Testis (tissue), 5 donors: Measurements from ENCODE around the gene KRTAP19-7. TPM values are rescaled to one million over a fixed set of nuclear protein-coding genes. Genes with fewer than 3 reads are reported as not detected.

Source experiments
- DNase-seq: peaks from one replicate; pipeline ENCODE4 v3.0.0-alpha.2; 2019
- H3K27ac ChIP-seq, 2 donors: fragments of 200-600 bp; sonication (generic); one replicate each; pipeline ENCODE4 v1.5.1; 2019
- H3K27me3 ChIP-seq: fragments of 200-600 bp; sonication (generic); one replicate; pipeline ENCODE4 v1.5.1; 2019
- H3K36me3 ChIP-seq: fragments of 200-600 bp; sonication (generic); one replicate; pipeline ENCODE4 v1.5.1; 2017; ENCODE audit warnings: low read depth; ENCODE audit errors: missing control alignments
- H3K4me1 ChIP-seq: fragments of 200-600 bp; sonication (generic); one replicate; pipeline ENCODE4 v1.5.1; 2019
- H3K4me3 ChIP-seq, 2 donors: fragments of 200-600 bp; sonication (generic); one replicate each; pipeline ENCODE4 v1.5.1; 2017 to 2019
- H3K9me3 ChIP-seq: fragments of 200-600 bp; sonication (generic); one replicate; pipeline ENCODE4 v1.5.1; 2017
- POLR2A ChIP-seq: fragments of 450-650 bp; IDR thresholded peaks from one replicate; pipeline ENCODE4 v1.6.1; 2017; ENCODE audit warnings: antibody characterized with exemption, mild to moderate bottlenecking, moderate library complexity
- WGBS, 2 donors: methylation state at CpG; one replicate each; pipeline ENCODE4 v1.1.5; 2018; 5-methylcytosine and 5-hydroxymethylcytosine counted together
- intact Hi-C: fragments of 100-400 bp; cut with DNase I; formaldehyde crosslinking; loops from one replicate; pipeline ENCODE4 v1.15.1; 2023; ENCODE audit warnings: low total_unique reads
- long read RNA-seq, 2 donors: transcript quantifications; one replicate each; lab custom pipeline, GENCODE V29; 2026
- polyA plus RNA-seq: library from polyadenylated mRNA; stranded (reverse); fragments of 350-450 nt; fragmentation: Illumina TruSeq; extraction: RNeasy Lipid Tissue Mini Kit (QIAGEN cat#74804); gene quantifications from one replicate; pipeline ENCODE4 v1.2.3, GENCODE V29; 2014; ENCODE audit warnings: low read depth, low replicate concordance; ENCODE audit not compliant: insufficient read depth
- total RNA-seq, 2 donors: library from RNA; depleted of rRNA; stranded (reverse); fragments of >200 nt; gene quantifications; one replicate each; pipeline ENCODE4 v1.2.3, GENCODE V29; 2016
- TF ChIP-seq, protein P1 (sequence below), 3 experiments: fragments of 450-650 bp in 2 of 3; fragments of 200-600 bp in 1 of 3; sonication (generic) in 1 of 3; IDR thresholded peaks; one replicate each; pipeline ENCODE4 v1.5.1; 2016 to 2019; ENCODE audit warnings: antibody characterized with exemption in 3 of 3, mild to moderate bottlenecking in 2 of 3, moderate library complexity in 1 of 3

KRTAP19-7 gene, protein sequence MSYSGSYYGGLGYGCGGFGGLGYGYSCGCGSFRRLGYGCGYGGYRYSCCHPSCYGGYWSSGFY
- not detected for total RNA-seq
- polyA plus RNA-seq = not detected
- long read RNA-seq, donor 1 = 0 reads
- long read RNA-seq, donor 2 = 0 reads

DNA sequence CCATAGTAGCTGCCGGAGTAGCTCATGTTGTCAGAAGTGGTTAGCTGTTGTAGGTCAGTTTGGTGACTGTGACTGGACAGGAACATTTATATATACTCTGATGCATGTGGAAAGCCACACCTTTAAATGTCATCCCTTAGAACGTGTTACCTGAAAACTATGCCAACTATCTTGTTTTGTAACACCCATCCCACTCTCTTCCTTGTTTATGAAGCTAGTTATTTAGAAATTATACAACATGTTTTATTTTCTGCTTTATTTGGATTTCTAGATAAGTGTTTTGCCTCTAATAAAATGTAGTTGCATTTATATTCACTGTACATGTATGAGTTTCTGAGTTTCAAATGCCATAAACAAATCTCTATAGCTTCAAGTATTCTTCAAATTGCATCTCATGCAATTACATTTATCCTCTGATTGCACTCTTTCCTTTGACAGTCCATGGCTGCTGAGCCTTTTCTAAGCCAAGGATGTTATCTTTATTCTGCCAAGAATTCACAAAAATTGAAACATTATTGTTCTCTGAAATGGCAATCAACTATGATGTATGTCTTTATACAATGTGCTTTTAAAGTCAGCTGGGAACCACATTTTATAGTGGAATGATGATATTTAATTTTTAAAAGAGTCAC is at the start of gene KRTAP19-7:
TSS of gene KRTAP19-7 (minus strand) at position 51 of the 632 bp plus-strand sequence. CDS start at position 26, 25 bp downstream.
- Histone ChIP-seq H3K36me3 (no peaks in the 10 kb centered on the region), H3K27me3 (no peaks in the 10 kb centered on the region), H3K4me1 (no peaks in the 10 kb centered on the region), H3K9me3 (no peaks in the 10 kb centered on the region), H3K27ac (no peak within 1 kb of the TSS), H3K4me3 (no peak within 1 kb of the TSS)
- DNase-seq = no peak
- intact Hi-C loops = no loop called here
- no peak for TF ChIP-seq POLR2A
- TF ChIP-seq, protein P1, sequence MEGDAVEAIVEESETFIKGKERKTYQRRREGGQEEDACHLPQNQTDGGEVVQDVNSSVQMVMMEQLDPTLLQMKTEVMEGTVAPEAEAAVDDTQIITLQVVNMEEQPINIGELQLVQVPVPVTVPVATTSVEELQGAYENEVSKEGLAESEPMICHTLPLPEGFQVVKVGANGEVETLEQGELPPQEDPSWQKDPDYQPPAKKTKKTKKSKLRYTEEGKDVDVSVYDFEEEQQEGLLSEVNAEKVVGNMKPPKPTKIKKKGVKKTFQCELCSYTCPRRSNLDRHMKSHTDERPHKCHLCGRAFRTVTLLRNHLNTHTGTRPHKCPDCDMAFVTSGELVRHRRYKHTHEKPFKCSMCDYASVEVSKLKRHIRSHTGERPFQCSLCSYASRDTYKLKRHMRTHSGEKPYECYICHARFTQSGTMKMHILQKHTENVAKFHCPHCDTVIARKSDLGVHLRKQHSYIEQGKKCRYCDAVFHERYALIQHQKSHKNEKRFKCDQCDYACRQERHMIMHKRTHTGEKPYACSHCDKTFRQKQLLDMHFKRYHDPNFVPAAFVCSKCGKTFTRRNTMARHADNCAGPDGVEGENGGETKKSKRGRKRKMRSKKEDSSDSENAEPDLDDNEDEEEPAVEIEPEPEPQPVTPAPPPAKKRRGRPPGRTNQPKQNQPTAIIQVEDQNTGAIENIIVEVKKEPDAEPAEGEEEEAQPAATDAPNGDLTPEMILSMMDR (IDR thresholded peaks at IDR 0.05) = no peak
- 80 to 81% methylated on average over 2 of the region's 2 CpGs for WGBS, 2 donors

DNA sequence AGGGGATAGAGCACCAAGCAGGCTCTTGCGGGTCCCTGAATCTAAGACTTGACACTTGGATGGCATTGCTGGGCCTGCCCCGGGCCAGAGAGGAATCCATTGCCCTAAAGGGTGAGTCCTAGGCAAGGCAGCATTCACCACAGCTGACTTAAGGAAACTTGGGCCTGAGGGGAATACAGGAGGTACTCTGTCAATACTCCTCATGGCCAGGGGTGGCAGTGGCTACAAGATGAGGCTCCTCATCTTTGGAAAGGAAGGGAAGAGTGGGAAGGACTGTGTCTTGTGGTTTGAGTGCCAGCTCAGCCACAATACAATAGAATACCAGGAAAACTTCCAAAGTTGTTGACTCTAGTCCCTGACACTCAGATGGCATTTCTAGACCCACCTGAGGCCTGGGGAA is 44.9 kb upstream of the KRTAP19-7 start:
- no peak for TF ChIP-seq POLR2A
- TF ChIP-seq, protein P1 (IDR thresholded peaks at IDR 0.05) = no peak
- H3K36me3 ChIP-seq = no peaks in the 10 kb centered on the region
- no peaks in the 10 kb centered on the region for H3K4me1 ChIP-seq
- WGBS, 2 donors = 82 to 91% methylated on average over 2 of the region's 2 CpGs
- H3K27me3 ChIP-seq = no peaks in the 10 kb centered on the region
- H3K9me3 ChIP-seq = no peaks in the 10 kb centered on the region
- intact Hi-C loops = no loop called here
- DNase-seq = no peak
- no peak overlapping the region for H3K27ac ChIP-seq
- H3K4me3 ChIP-seq = no peak overlapping the region

DNA sequence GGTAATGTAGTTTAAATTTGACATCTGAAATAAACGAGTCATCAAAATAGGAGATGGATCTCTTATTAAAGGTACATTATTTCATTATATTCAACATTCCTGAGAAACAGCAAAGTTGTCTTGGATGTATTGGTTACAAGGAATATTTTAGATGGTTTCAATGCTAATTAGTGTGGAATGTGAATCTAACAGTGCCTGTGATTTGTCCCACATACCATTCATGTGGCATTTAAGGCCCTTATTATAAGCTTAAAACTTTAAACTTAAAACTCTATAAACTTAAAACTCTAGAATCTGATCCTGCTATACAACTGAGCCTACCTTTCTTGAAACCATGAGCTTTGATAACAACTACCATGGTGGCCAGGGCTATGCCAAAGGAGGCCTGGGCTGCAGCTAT is 39.7 kb upstream of the KRTAP19-7 start, which contains the start of gene KRTAP22-1:
TSS of gene KRTAP22-1 (plus strand) at position 301 of the 400 bp plus-strand sequence.
- Histone ChIP-seq H3K27ac (no peak within 1 kb of the TSS), H3K9me3 (no peaks in the 10 kb centered on the region), H3K36me3 (no peaks in the 10 kb centered on the region), H3K27me3 (no peaks in the 10 kb centered on the region), H3K4me1 (no peaks in the 10 kb centered on the region), H3K4me3 (no peak within 1 kb of the TSS)
- DNase-seq = no peak
- WGBS, 2 donors = 0 to 50% methylated on average over 1 of the region's 1 CpG
- TF ChIP-seq, protein P1 (IDR thresholded peaks at IDR 0.05) = no peak
- no peak for TF ChIP-seq POLR2A
- intact Hi-C loops = no loop called here

DNA sequence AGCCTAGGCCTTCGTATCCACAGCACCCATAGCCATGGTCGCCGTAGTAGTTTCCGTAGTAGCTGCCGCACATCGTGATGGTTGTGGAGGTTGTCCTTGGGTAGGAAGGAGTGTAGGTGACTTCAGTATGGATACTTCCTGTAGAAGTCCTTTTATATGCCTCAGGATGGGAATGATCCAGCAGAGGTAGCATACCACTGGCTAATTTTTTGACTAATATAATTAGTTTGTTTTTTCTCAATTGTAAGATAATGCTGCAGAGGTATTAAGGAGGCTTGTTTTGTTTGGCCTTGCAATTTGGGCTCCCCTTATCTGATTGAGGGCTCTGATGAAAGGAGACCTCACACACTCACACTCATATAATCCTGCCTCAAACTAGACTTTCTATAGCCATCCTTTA is 37.7 kb upstream of the KRTAP19-7 start, which contains the start of gene KRTAP6-2:
TSS of gene KRTAP6-2 (minus strand) at position 101 of the 400 bp plus-strand sequence. CDS start at position 73, 28 bp downstream.
- Histone ChIP-seq H3K27ac (no peak within 1 kb of the TSS), H3K36me3 (no peaks in the 10 kb centered on the region), H3K4me1 (no peaks in the 10 kb centered on the region), H3K4me3 (no peak within 1 kb of the TSS), H3K27me3 (no peaks in the 10 kb centered on the region), H3K9me3 (no peaks in the 10 kb centered on the region)
- no peak for TF ChIP-seq POLR2A
- TF ChIP-seq, protein P1 (IDR thresholded peaks at IDR 0.05) = no peak
- intact Hi-C loops = no loop called here
- 70 to 87% methylated on average over 6 of the region's 6 CpGs for WGBS, 2 donors
- DNase-seq = no peak
